ENCODE results near the gene WRAP73.

Gene WRAP73

GRCh38 chr1:3687504-3687903 lies 37.6 kb upstream of the WRAP73 start:
- TF ChIP-seq TCF12 (IDR thresholded peaks at IDR 0.05; ENCODE audit: low read depth) = no peak
- TF ChIP-seq, protein P1, sequence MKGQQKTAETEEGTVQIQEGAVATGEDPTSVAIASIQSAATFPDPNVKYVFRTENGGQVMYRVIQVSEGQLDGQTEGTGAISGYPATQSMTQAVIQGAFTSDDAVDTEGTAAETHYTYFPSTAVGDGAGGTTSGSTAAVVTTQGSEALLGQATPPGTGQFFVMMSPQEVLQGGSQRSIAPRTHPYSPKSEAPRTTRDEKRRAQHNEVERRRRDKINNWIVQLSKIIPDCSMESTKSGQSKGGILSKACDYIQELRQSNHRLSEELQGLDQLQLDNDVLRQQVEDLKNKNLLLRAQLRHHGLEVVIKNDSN (IDR thresholded peaks at IDR 0.05) = no peak

- TF ChIP-seq REST (IDR thresholded peaks at IDR 0.05; ENCODE audit: low read depth) = no peak
- TF ChIP-seq CEBPB (IDR thresholded peaks at IDR 0.05) = no peak
- no peak for TF ChIP-seq FOXM1 (IDR thresholded peaks at IDR 0.05; ENCODE audit: borderline replicate concordance, low read depth)
- TF ChIP-seq MAX (IDR thresholded peaks at IDR 0.05) = no peak
- no peak for TF ChIP-seq ZBTB7A (IDR thresholded peaks at IDR 0.05; ENCODE audit: low read depth)
- TF ChIP-seq EGR1 (IDR thresholded peaks at IDR 0.05) = no peak
- TF ChIP-seq RAD21 (IDR thresholded peaks at IDR 0.05; ENCODE audit: low read depth) = no peak
- TF ChIP-seq EP300 (IDR thresholded peaks at IDR 0.05; ENCODE audit: borderline replicate concordance) = no peak
- no peak for TF ChIP-seq TAF1 (IDR thresholded peaks at IDR 0.05; ENCODE audit: low read depth)
- TF ChIP-seq, protein P1 (IDR thresholded peaks at IDR 0.05) = no peak
- TF ChIP-seq CREB1 (IDR thresholded peaks at IDR 0.05; ENCODE audit: low read depth) = no peak
- TF ChIP-seq NFIC (IDR thresholded peaks at IDR 0.05) = no peak
- no peak for TF ChIP-seq TCF12 (IDR thresholded peaks at IDR 0.05; ENCODE audit: low read depth)
- no peak for TF ChIP-seq TEAD4 (IDR thresholded peaks at IDR 0.05)
- TF ChIP-seq YY1 (IDR thresholded peaks at IDR 0.05; ENCODE audit: low read depth) = no peak
Observed at GRCh38 chr1:3685906-3686305, 36.0 kb upstream of the WRAP73 start.

DNA sequence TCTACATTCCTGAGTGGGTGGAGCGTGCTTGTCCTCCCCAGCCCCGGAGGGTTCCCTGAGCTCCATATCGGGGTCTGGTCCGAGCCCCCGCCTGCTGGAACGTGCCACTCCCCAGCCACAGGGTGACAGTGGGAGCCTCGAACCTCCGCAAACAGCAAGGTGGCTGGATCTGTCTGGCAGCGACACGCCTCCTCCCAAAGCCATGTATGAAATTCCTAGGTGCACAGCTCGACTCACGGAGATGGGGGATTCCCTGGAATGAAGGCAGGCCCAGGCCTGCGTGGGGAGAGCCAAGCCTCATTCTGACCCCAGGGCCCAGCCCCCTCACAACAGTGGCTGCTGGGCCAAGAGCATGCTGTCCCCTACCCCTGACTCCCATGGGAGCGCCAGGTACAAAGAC lies 35.3 kb upstream of the WRAP73 start:
- TF ChIP-seq, protein P1 (IDR thresholded peaks at IDR 0.05) = no peak
- TF ChIP-seq TCF12 (IDR thresholded peaks at IDR 0.05; ENCODE audit: low read depth) (no peak), NFIC (IDR thresholded peaks at IDR 0.05) (no peak), MAX (IDR thresholded peaks at IDR 0.05) (no peak), EP300 (IDR thresholded peaks at IDR 0.05; ENCODE audit: borderline replicate concordance) (no peak), FOXM1 (IDR thresholded peaks at IDR 0.05; ENCODE audit: borderline replicate concordance, low read depth) (no peak), RAD21 (IDR thresholded peaks at IDR 0.05; ENCODE audit: low read depth) (no peak), CEBPB (IDR thresholded peaks at IDR 0.05) (no peak), CREB1 (IDR thresholded peaks at IDR 0.05; ENCODE audit: low read depth) (no peak)

DNA sequence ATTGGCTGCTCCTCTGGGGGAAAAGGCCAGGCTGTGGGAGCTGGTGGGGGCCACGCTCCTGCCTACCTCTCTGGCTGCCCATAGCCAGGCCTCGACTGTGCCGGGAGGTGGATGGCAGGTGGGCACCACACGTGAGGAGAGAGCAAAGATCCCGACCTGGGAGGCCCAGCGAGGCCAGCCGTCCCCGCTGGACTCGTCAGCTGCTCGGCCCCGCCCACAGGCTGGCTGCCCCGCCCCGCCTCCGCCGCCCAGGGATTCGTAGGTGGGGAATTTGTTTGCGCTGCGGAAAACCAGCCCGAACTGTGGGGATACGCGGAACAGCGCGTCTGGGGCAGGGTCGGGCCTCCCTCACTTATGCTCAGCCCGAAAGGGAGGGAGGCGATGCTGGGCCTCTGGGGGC lies 34.1 kb upstream of the WRAP73 start:
- TF ChIP-seq NFIC (IDR thresholded peaks at IDR 0.05) (no peak), TCF12 (IDR thresholded peaks at IDR 0.05; ENCODE audit: low read depth) (no peak), REST (IDR thresholded peaks at IDR 0.05; ENCODE audit: low read depth) (no peak), EGR1 (IDR thresholded peaks at IDR 0.05) (no peak), CREB1 (IDR thresholded peaks at IDR 0.05; ENCODE audit: low read depth) (no peak), EP300 (IDR thresholded peaks at IDR 0.05; ENCODE audit: borderline replicate concordance) (no peak), ZBTB7A (IDR thresholded peaks at IDR 0.05; ENCODE audit: low read depth) (no peak), TEAD4 (IDR thresholded peaks at IDR 0.05) (no peak), YY1 (IDR thresholded peaks at IDR 0.05; ENCODE audit: low read depth) (no peak), CEBPB (IDR thresholded peaks at IDR 0.05) (no peak), TAF1 (IDR thresholded peaks at IDR 0.05; ENCODE audit: low read depth) (no peak), MAX (IDR thresholded peaks at IDR 0.05) (no peak)
- TF ChIP-seq, protein P1 (IDR thresholded peaks at IDR 0.05) = no peak

- TF ChIP-seq TCF12 (IDR thresholded peaks at IDR 0.05; ENCODE audit: low read depth) = no peak
- no peak for TF ChIP-seq MAX (IDR thresholded peaks at IDR 0.05)
- TF ChIP-seq EGR1 (IDR thresholded peaks at IDR 0.05) = no peak
- no peak for TF ChIP-seq TEAD4 (IDR thresholded peaks at IDR 0.05)
- TF ChIP-seq FOXM1 (IDR thresholded peaks at IDR 0.05; ENCODE audit: borderline replicate concordance, low read depth) = no peak
- no peak for TF ChIP-seq NFIC (IDR thresholded peaks at IDR 0.05)
Observed at GRCh38 chr1:3683197-3683596, 33.3 kb upstream of the WRAP73 start.

All from Ishikawa (cell line).